D721Med (cell line): Measurements from ENCODE around the gene ST7L.

ENCODE experiments used
- DNase-seq: peaks from one replicate; pipeline ENCODE4 v3.0.0; 2011; ENCODE audit warnings: low spot score; ENCODE audit not compliant: insufficient read length
- FAIRE-seq: peaks from 2 replicates; lab custom pipeline; 2011; peaks lifted over from hg19 to GRCh38; lab: Jason Lieb, UNC
- TF ChIP-seq, protein P1 (sequence below): IDR thresholded peaks from 2 replicates; pipeline ENCODE4 v1.5.1; 2012; ENCODE audit warnings: mild to moderate bottlenecking, control low read depth; ENCODE audit not compliant: insufficient read depth; ENCODE audit errors: missing control alignments

ST7L gene

DNA sequence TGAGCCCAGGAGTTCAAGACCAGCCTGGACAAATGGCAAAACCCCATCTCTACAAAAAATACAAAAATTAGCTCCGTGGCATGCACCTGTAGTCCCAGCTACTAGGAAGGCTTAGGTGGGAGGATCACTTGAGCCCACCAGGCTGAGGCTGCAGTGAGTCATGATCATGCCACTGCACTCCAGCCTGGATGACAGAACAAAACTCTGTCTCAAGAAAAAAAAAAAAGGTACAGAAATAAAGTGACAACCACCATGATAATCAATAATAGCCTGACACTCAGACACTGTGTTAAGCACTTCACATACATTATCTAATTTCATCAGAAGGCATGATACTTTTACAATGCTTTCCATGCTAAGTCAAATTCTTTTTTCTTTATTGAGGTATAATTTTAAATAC is 53.1 kb downstream of the ST7L start:
- TF ChIP-seq, protein P1, sequence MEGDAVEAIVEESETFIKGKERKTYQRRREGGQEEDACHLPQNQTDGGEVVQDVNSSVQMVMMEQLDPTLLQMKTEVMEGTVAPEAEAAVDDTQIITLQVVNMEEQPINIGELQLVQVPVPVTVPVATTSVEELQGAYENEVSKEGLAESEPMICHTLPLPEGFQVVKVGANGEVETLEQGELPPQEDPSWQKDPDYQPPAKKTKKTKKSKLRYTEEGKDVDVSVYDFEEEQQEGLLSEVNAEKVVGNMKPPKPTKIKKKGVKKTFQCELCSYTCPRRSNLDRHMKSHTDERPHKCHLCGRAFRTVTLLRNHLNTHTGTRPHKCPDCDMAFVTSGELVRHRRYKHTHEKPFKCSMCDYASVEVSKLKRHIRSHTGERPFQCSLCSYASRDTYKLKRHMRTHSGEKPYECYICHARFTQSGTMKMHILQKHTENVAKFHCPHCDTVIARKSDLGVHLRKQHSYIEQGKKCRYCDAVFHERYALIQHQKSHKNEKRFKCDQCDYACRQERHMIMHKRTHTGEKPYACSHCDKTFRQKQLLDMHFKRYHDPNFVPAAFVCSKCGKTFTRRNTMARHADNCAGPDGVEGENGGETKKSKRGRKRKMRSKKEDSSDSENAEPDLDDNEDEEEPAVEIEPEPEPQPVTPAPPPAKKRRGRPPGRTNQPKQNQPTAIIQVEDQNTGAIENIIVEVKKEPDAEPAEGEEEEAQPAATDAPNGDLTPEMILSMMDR, result no peak
- FAIRE-seq (no peak), DNase-seq (no peak)

DNA sequence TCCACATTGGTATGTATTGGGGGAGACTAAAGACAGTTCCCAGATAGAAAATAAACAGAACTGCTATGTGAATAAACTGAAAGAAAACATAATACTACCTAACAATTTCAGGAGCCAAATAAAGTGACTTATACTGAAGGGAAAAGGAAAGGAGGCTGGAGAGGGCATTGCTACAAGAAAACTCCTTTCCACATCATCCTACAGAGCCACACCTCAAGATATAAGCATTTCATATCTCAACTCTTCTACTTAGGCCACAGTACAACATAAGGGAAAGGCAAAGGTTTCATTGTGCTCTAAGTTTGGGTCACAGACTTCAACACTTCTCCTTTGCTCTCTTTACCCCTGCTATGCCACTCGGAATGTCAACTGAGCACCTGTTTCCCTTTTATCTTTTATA is 54.9 kb downstream of the ST7L start:
- TF ChIP-seq, protein P1, result no peak
- no peak for FAIRE-seq
- no peak for DNase-seq

DNA sequence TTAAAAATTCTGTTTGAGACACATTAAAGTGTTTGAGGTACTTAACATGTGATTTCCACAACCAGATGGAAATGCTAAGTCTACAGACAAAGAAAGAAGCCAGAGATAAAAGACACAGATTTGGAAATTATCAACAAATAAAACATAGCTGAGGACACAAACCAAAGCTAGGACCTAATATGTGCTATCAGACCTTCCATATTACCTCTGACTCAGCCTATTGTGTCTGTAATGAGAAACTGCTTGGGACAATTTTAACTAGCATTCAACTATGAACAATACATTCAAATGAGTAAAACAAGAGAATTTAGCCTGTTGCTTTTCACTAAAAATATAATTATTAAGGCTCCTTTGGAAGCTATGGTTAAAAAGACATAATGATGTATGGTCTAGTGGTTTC is 55.6 kb downstream of the ST7L start:
- no peak for FAIRE-seq
- DNase-seq, result no peak
- TF ChIP-seq, protein P1, result no peak

DNA sequence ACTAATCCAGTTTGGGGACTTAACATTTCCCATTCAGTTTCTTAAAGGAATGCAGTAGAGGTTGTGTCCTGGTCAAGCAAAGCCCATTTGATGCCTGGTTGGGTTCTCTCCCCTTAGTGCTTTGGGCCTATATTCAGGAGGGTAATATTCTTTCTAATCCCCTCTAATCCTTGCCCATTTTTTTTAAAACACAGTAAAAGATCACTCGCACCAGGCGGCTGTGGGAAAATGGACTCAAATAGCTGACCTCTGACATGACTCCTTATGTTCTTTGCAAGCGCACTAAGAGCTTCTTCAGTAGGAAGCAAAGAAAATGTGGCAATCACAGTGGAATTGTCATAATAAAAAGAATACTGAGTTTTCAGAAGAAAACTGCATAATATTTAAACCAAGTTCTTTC is 60.3 kb downstream of the ST7L start:
- TF ChIP-seq, protein P1, result no peak
- no peak for FAIRE-seq
- no peak for DNase-seq

DNA sequence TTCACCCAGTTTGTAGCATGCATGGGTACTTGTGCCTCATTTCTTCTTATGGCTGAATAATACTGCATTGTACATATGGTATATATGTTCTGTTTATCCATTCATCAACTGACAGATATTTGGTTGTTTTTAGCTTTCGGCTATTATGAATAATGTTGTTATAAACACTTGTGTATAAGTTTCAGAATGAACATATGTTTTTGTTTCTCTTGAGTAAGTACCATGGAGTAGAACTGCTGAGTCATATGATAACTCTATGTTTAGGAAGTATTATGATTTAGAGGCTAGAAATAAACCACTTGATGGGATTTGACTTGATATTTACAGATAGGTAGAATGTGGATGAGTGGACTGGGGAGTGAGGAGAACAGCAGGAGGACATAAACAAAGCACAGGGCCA is 61.6 kb downstream of the ST7L start:
- no peak for DNase-seq
- TF ChIP-seq, protein P1, result no peak
- no peak for FAIRE-seq

DNA sequence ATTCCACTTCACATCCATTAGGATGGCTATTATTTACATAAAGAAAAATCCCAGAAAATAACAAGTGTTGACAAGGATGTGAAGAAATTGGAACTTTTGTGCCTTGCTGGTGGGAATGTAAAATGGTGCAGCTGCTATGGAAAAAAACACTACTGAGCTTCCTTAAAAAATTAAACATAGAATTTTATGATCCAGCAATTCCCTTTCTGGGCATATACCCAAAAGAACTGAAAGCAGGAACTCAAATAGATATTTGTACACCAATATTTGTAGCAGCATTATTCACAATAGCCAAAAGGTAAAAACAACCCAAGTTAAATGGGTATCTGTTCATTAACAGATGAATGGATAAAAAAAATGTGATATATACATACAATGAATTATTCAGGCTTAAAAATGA is 64.5 kb downstream of the ST7L start:
- TF ChIP-seq, protein P1, result no peak
- FAIRE-seq (no peak), DNase-seq (no peak)

DNA sequence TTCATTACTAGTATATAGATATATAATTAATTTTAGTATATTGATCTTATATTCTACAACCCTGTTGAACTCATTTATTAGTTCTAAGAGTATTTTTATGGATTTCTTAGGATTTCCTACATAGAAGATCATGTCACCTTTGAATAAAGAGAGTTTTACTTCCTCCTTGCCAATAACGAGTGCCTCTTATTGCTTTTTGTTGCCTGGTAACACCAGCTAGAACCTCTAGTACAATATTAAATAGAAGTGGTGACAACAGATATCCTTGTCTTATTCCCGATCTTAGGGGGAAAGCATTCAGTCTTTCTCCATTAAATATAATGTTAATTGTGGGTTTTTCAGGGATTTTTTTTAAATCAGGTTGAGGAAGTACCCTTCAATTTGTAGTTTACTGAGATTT is 69.4 kb downstream of the ST7L start:
- DNase-seq, result no peak
- no peak for FAIRE-seq
- TF ChIP-seq, protein P1, result no peak
